Ovary (tissue), 3 donors: ENCODE results near the gene SF3B1.

Experiments used
- POLR2A ChIP-seq: fragments of 450-650 bp; IDR thresholded peaks from one replicate; pipeline ENCODE4 v1.6.1; 2017; ENCODE audit warnings: antibody characterized with exemption, mild to moderate bottlenecking, moderate library complexity
- TF ChIP-seq, protein P1 (sequence below), 3 donors: fragments of 450-650 bp in 2 of 3; fragments of 200-600 bp in 1 of 3; IDR thresholded peaks; one replicate each; pipeline versions ENCODE4 v1.5.1 to v1.8.0; 2016 to 2022; ENCODE audit warnings: antibody characterized with exemption in 3 of 3, mild to moderate bottlenecking in 1 of 3
- donor health status: DM: no; HTN: no; CAD: no.

- no peak for TF ChIP-seq POLR2A
- TF ChIP-seq, protein P1, sequence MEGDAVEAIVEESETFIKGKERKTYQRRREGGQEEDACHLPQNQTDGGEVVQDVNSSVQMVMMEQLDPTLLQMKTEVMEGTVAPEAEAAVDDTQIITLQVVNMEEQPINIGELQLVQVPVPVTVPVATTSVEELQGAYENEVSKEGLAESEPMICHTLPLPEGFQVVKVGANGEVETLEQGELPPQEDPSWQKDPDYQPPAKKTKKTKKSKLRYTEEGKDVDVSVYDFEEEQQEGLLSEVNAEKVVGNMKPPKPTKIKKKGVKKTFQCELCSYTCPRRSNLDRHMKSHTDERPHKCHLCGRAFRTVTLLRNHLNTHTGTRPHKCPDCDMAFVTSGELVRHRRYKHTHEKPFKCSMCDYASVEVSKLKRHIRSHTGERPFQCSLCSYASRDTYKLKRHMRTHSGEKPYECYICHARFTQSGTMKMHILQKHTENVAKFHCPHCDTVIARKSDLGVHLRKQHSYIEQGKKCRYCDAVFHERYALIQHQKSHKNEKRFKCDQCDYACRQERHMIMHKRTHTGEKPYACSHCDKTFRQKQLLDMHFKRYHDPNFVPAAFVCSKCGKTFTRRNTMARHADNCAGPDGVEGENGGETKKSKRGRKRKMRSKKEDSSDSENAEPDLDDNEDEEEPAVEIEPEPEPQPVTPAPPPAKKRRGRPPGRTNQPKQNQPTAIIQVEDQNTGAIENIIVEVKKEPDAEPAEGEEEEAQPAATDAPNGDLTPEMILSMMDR (IDR thresholded peaks at IDR 0.05), result no peak
Measured at GRCh38 chr2:197353393-197354168, 81.2 kb downstream of the SF3B1 start.
